Measurements from ENCODE around the gene ST8SIA6.
"Not testable (repeated sequence)": the region's sequence is repeated elsewhere in the genome, so short reads cannot be mapped to it uniquely, and the experiment has no call there.

Gene ST8SIA6

DNA sequence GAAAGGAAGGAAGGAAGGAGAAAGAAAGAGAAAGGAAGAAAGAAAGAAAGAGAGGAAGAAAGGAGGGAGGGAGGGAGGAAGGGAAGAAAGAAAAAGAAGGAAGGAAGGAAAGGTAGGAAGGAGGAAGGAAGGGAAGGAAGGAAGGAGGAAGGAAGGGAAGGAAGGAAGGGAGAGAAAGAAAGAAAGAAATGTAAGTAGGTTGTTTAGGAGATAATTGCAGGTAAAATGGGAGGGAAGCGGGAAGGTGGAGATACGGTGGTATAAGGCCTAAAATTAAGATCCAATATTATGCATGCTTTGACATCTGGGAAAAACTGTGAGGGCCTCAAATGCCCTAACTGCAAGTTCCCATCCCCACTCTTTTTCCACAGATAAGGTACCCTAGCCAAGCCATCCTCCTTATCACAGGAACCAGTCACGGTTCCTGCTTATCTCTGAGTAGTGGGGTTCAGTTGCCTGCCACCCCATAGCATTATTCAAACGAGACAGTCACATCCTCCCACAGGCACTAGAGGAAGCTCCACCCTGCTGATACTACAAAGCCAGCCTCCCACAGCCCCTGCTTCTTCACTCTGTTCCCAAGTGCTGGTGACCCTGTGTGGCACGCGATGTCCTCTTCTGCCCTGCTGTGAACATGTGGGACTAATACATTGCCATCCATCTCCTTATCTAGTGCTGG lies 28.7 kb downstream of the ST8SIA6 start:
- DNase-seq: peak in 1 of 3 donors; percentile 9

DNA sequence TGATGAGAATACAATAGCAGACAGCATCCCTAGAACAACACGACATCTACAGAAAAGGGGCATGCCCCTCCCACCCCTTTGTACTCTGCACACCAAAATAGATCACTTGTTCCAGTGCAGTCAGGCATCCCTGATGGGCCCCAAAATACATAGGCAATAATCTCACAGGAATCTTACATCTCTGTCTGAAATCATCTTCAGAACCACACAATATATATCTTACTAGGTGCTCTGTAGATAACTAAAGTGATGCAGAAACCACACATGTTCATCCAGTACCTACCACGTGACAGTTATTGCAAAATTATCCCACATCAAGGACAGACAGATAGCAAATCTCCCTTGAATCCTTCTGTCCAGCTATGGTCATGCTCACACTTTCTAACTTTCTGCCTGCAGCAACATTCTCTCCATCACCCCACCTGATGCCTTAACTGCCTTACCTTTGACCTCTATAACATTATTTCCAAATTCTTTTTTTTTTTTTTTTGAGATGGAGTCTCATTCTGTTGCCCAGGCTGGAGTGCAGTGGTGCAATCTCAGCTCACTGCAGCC lies 30.7 kb downstream of the ST8SIA6 start:
- DNase-seq: no peak

DNA sequence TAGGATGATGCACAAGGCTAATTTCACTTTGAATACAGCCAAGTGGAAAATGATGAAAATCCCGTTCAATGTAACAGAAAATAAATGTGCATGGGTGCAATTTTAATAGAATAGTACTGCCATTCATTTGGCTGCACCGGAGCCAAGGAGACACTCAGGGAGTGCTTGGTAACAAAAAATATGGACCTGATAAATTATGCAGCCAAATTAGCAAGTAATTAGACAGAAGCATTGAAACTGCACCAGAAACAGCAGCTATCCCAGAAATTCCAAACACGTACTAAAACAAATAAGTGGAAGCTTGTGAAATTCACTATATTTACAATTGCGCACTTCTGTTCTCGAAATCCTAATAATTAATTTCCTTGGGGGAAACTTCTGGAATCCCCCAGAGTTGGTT lies 31.5 kb downstream of the ST8SIA6 start:
- no peak for DNase-seq

DNA sequence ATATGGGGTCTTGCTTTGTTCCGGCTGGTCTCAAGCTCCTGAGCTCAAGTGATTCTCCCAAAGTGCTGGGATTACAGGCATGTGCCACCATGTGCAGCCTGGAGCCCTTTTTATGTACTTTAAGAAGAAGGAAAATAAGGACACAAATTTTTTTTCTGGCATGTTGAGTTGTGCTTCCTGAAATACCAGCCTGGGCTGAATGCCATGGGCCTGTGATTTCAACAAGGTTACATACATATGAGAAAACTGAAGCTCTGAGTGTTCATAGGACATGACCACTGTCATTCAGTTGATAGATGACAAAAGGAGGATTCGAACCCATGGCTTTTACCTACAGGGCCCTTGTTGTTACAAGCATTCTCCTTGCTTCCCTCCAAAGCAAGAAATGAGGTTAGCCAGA lies 36.1 kb downstream of the ST8SIA6 start:
- no peak for DNase-seq

DNA sequence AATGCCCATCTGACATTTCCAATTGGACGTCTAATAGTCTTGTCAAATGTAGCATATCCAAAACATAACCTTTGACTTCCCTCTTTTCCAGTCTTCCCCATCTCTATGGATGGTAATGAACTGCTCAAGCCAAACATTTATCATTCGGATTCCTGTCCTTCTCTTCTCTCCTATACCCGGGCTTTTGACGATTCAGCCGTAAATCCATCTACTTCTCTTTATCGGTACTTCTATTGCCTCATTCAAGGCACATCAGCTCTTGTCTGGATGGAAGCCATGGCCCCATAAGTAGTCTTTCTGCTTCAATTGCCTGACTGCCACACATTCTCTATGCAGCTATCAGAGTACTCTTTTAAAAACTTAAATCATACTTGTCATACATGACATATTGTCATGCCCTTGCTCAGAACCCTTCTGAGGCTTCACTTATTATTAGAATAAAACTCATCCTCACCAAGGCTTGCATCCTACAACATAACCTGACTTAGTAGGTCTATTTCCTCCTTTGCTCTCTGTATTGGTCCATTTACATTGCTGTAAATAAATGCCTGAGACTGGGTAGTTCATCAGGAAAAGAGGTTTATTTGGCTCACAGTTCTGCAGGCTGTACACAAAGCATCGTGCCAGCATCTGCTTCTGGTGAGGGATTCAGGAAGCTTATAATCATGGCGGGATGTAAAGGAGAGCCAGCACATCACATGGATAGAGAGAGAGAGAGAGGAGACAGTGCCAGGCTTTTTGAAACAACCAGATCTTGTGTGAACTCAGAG lies 37.8 kb downstream of the ST8SIA6 start:
- no peak for DNase-seq

DNA sequence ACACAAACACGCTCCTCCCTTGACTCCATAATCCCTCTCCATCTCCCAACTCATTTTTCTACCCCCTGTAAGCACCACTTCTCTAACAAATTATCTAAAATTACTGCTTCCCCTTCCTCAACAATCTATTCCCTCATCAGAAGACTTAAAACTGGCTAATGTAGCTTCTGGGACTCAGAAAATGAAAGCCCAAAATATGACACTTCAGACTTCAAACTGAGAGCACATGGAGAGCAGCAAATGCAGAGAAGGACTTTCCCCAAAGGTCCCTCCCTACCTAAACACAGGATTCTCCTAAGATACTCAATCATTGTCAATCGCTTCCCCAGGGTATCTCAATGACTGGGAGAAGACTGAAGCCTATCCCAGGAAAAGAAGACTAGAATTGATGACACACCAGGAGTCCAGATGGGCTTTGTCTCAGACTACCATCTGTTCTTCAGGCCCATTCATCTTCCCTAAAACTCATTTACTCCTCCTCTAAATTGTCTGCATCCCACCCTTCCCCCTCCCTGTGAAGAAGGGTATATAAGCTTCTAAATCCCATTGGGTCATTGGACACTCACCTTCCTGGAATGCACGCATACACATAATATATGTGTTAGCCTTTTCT lies 39.2 kb downstream of the ST8SIA6 start:
- no peak for DNase-seq

DNA sequence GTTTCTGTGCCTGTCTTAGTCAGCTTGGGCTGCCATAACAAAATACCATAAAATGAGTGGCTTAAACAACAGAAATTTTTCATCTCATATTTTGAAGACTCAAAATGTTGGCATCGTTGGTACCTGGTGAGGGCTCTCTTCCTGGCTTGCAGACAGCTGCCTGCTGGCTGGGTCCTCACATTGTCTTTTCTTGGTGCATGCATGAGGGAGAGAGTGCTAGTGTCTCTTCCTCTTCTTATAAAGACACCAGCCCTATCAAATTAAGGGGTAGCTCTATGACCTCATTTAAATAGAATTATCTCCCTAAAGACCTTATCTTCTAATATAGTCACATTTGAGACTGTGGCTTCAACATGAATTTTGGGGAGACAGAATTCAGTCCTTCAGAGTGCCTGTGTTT lies 39.9 kb downstream of the ST8SIA6 start:
- no peak for DNase-seq

DNA sequence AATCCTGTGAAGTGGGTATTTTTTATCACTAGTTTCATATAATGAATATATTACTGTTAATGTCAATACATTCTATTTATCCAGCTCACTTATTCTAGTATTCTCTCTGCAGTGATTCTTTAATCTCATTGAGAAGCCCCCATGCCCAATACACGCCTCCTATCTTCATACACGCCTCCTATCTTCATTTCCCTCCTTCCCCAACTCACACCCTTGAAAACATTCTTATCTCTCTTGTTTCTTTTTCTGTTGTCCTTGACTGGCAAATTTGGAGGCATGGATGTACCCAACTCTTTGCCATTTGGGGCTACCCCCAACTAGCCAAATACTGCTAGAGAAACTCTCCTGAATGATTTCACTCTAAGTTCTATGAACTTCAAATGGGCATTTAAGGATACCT lies 40.5 kb downstream of the ST8SIA6 start:
- DNase-seq: no peak

DNA sequence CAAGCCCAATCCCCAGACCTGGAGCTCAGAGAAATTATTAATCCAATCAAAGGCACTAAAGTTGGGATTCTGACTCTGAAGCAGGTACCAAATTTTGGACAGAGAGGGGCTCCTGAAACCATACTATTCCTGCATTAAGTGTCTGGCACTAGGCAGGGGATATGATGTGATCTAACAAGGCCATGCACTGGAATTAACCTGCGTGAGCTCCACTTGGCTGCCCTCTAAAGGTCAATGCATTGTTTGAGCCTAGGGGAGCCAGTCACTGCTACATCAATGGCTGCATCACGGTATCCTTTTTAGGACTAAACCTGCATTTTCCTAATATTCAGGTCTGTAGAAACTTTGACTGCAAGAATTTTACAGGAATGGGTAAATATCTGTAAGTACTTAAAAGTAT lies 42.1 kb downstream of the ST8SIA6 start:
- no peak for DNase-seq

DNA sequence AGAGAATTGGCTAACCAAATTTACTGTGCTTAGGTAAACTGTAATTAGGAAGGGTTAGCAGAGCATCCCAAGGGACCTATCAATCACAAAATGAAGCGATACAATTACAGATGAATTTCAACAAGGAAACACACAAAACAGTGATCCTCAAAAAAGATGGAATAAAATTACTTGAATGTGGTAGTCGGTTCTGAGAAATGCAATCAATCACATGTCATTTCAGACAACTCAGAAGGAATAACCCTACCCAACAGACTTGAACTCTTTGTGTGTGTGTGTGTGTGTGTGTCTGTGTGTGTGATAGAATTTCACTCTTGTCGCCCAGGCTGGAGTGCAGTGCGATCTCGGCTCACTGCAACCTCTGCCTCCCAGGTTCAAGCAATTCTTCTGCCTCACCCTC lies 43.5 kb downstream of the ST8SIA6 start:
- no peak for DNase-seq

DNA sequence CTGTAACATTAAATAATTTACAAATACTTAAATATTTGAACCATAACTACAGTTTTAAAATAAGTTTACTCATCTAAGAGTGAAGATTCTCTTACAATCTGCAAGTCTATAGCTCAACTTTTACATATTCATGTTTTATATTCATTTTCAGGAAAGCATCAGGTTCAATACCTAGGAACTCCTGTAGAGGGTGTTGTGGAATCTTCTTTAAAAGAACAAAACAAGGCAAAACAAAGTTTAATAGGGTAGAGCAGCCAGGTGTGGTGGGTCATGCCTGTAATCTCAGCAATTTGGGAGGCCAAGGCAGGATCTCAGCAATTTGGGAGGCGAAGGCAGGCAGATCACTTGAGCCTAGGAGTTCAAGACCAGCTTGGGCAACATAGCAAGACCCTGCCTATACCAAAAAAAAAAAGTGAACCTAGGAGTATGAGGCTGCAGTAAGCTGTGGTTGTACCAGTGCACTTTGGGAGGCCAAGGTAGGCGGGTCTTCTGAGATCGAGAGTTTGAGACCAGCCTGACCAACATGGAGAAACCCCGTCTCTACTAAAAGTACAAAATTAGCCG lies 45.1 kb downstream of the ST8SIA6 start:
- peak in 1 of 3 donors; percentile 40 for DNase-seq

DNA sequence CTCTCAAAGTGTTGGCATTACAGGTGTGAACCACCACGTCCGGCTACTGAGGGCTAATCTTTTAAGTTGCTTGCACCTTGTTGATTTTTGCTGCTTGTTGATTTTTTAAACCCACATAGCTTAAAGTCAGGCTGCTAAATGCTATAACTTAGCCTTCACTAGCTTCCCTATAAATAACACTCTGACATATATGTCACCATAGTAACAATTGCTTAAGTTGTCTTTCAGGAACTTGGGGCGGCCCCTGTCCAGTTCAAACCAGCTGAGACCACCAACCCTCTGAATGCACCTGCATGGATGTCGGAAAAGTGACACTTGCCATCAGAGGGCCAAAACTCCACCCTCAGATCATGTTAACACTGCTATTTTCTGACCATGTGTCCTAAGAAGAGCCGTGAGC lies 47.3 kb downstream of the ST8SIA6 start:
- DNase-seq: no peak

DNA sequence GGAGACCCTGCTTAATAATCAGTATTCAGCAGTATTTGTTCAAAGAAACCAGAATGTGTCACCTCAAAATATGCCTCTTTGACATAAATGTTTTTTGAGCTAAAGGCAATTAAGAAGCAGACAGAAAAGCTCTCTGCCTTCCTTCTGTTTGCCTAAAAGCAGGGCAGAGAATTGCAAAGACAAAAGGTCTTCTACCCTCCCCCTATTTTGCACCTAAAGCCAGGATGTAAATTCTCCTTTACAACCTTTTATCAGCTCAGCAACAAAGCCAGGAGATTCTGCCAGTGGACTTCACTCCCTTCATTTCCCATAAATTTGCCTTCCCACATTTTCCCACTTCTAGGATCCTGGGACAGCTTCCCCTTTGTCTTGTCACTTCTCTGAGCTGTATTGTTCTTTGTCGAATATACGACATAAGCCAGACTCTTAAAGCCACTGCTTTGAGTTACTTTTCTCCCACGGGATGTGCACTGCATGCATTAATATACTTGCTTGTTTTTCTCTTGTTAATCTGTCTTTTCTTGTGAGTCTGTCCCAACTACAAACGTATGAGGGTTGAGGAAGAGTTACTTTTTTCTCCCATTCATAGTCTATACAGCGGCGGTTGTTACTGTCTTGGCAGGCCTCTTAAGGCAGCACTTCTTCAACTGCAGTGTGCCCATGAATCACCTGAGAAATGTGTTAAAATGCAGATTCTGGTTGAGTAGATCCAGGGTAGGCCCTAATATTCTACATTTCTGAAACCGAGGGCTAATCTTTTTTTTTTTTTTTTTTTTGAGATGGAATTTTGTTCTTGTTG lies 48.2 kb downstream of the ST8SIA6 start:
- DNase-seq: no peak

DNA sequence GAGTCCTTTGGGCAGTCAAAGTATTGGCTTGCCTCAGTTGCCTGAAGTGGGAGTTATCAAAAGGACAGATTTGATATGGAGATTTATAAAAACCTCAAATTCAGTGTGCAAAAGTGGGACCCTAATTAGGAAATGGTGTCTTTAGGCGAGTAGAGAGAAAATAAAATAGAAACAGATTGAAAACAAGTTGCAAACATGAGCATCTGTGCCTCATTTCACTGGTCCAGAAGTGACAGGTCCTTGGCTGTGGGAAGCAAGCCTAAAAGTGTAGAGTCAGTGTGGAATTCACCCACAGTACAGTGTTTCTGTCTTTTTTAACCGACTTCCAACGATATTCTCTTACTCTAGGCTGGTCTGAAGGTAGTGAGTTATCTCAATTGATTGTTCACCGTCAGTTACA lies 51.2 kb downstream of the ST8SIA6 start:
- DNase-seq: no peak

DNA sequence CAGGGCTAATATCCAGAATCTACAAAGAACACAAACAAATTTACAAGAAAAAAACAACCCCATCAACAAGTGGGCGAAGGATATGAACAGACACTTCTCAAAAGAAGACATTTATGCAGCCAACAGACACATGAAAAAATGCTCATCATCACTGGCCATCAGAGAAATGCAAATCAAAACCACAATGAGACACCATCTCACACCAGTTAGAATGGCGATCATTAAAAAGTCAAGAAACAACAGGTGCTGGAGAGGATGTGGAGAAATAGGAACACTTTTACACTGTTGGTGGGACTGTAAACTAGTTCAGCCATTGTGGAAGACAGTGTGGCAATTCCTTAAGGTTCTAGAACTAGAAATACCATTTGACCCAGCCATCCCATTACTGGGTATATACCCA lies 52.4 kb downstream of the ST8SIA6 start:
- not testable (repeated sequence) for DNase-seq

DNA sequence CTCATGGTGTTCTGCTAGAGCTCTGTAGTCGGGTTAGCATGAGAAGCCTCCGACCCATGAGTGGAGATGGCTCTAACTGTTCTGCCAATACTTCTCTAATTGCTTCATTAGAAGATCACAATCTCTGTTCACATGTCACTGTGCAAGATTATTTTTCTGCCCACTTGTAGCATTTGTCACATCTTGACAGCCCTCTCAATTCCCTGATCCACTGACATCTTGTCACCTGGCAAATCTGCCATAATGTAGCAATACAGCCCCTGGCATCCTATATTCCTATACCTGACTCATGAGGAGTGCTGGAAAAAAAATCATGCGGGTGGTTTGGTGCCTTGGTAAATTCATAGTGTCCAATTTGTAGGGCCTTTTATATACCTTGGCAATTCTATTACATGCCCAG lies 58.4 kb downstream of the ST8SIA6 start:
- no peak for DNase-seq

DNA sequence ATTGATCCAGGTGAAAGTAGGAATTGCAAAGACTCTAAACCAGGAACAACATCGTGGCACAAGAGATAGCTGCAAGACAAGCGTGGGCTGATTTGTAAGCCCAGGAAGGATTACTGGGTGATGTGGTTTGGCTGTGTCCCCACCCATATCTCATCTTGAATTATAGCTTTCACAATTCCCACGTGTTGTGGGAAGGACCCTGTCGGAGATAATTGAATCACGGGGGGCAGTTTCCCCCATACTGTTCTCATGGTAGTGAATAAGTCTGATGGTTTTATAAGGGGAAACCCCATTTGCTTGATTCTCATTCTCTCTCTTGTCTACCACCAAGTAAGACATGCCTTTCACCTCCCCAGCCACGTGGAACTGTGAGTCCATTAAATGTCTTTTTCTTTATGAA lies 59.5 kb downstream of the ST8SIA6 start:
- peak in 1 of 3 donors; percentile 8 for DNase-seq

DNA sequence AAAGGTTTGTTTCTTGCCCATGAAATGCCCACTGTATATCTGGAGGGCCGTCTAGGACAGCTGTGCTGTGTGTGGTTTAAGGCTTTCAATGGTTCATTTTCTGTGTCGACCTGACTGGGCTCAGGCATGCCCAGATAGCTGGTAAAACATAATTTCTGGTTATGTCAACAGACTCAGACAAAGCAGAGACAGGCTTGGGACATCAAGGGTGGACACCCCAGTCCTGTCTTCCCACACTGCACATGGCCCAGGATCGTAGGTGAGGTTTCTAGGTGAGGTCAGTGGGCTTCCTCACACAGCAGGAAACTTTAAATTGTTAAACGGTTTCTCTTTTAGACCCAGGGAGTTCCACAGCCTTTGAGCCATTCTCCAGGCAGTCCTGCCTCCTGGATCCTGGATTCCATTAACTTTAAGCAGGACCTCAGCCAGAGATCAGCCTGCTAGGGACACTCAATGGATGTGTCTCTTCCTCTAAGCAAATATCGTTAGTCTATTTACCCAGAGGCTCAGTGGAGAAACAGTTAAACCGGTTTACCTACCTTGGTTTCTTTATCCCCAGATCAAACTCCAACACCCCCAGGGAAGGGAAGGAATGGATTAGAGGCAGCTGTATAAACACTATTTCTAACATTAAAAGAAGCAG lies 66.4 kb downstream of the ST8SIA6 start:
- no peak for DNase-seq

DNA sequence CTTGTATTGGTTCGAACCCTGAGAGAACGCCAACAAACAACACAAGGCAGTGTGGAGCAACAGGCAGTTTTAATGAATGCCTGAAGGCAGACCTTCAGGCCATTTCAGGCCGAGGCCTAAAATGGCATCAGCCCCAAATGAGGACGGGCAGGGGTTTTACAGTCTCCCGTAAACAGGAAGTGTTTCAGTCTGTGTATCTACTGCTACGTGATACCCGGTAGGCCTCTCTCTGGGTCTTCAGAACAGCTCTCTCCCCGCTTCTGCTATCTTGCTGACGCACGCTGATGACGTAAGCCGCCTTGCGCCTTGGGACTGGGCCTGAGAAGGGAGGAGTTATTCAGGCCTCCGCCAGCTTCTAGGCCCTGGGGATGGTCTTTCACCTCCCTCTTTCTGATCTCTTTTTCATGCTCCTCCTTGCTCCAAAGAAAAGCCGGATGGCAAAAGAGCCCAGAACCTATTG lies 67.7 kb downstream of the ST8SIA6 start:
- DNase-seq: no peak

DNA sequence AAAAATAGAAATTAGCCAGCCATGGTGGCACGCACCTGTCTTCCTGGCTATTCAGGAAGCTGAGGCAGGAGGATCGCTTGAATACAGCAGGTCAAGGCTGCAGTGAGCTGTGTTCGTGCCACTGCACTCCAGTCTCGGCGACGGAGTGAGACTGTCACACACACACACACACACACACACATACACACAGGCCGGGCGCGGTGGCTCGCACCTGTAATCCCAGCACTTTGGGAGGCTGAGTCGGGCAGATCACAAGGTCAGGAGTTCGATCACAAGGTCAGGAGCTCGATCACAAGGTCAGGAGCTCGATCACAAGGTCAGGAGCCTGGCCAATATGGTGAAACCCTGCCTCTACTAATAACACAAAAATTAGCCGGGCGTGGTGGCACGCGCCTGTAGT lies 68.4 kb downstream of the ST8SIA6 start:
- DNase-seq: no peak

DNA sequence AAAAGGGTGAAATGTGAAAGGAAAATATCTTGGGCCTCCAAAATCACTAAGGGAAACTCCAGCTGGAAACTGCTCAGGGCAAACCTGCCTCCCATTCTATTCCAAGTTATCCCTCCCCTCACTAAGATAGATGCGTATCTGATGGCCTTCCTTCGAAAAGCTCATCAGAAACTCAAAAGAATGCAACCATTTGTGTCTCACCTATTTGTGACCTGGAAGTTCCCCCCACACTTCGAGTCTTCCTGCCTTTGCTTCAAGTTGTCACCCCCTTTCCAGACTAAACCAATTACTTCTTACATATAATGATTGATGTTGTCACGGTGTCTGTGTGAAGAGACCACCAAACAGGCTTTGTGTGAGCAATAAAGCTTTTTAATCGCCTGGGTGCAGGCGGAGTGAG lies 69.3 kb downstream of the ST8SIA6 start:
- no peak for DNase-seq
